SU-DHL-6 (cell line): ENCODE data around the gene KRTAP17-1.

Experiments
- CTCF ChIP-seq: fragments of 200-600 bp; sonication (generic); IDR thresholded peaks from one replicate; pipeline ENCODE4 v1.5.1; 2017; ENCODE audit warnings: antibody characterized with exemption, mild to moderate bottlenecking, low read length, moderate library complexity; ENCODE audit not compliant: insufficient read depth, poor library complexity, severe bottlenecking
- EZH2phosphoT487 ChIP-seq: fragments of 200-600 bp; sonication (generic), shearing (Covaris generic); conservative IDR thresholded peaks from 2 replicates; pipeline ENCODE4 v1.6.1; 2018; ENCODE audit warnings: mild to moderate bottlenecking, antibody characterized with exemption, low read length, moderate library complexity, mixed read lengths

GRCh38 chr17:41333836-41334235 is 18.3 kb upstream of the KRTAP17-1 start:
- TF ChIP-seq CTCF (no peak), EZH2phosphoT487 (no peak)
